D721Med (cell line): Measurements from ENCODE around the gene CCR6.

Experiments used
- DNase-seq: peaks from one replicate; pipeline ENCODE4 v3.0.0; 2011; ENCODE audit warnings: low spot score; ENCODE audit not compliant: insufficient read length
- FAIRE-seq: peaks from 2 replicates; lab custom pipeline; 2011; peaks lifted over from hg19 to GRCh38; lab: Jason Lieb, UNC
- TF ChIP-seq, protein P1 (sequence below): IDR thresholded peaks from 2 replicates; pipeline ENCODE4 v1.5.1; 2012; ENCODE audit warnings: mild to moderate bottlenecking, control low read depth; ENCODE audit not compliant: insufficient read depth; ENCODE audit errors: missing control alignments

CCR6 gene

DNA sequence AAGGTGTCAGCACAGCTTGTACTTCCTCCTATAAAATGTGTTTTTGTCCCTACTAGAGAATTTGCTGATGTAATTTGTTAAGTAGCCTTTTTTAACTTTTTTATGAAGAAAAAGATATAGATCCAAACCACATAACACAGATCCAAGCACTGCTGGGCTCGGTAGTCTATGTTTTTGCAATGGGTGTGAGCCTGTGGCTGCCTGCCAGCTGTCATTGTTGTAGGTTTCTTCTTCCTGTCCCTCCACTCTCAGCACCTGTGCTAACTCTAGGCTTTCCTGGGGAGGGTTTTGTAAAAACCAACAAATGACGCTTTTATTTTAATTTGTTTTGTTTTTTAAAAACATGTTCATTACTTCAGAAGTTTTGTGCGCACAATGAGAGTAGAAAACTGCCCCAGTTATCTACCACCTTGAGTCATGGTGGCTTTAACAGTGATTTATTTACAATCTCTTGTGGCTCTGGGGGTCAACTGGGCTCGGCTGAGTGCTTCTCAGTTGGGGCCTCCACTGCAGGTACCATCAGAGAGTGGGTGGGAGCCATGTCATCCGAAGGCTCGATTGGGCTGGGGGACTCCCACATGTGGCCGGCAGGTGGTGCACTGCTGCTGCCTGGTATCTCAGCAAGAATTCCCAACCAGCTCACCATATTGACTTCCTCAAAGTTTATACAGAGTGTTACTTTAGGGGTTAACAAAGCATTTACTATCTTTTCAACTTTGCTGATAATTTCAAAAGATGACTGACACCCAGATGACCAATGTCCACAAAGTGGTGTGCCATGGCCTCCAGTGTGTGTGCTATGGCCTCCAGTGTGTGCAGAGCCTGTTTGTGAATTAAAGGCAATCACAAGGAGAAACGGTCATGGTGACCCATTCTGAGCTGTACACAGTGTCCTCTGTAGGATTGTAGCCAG is 3.0 kb upstream of the CCR6 start:
- TF ChIP-seq, protein P1, sequence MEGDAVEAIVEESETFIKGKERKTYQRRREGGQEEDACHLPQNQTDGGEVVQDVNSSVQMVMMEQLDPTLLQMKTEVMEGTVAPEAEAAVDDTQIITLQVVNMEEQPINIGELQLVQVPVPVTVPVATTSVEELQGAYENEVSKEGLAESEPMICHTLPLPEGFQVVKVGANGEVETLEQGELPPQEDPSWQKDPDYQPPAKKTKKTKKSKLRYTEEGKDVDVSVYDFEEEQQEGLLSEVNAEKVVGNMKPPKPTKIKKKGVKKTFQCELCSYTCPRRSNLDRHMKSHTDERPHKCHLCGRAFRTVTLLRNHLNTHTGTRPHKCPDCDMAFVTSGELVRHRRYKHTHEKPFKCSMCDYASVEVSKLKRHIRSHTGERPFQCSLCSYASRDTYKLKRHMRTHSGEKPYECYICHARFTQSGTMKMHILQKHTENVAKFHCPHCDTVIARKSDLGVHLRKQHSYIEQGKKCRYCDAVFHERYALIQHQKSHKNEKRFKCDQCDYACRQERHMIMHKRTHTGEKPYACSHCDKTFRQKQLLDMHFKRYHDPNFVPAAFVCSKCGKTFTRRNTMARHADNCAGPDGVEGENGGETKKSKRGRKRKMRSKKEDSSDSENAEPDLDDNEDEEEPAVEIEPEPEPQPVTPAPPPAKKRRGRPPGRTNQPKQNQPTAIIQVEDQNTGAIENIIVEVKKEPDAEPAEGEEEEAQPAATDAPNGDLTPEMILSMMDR = no peak
- DNase-seq (no peak), FAIRE-seq (no peak)

DNA sequence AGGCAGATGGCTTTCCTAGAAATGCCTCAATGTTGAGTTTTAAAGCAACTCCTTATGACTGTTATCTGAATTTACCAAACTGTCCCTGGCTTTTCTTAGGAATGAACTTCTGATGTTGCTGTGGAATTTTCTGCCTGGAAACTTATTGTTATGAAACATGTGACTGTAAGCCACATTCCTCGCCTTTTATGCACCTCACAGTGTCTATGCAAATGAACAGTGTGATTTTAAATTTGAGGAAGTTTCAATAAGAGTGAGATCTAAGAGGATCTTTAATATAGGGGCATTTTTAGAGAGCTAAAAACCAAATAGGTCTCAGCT is 2.4 kb upstream of the CCR6 start:
- no peak for DNase-seq
- TF ChIP-seq, protein P1 = no peak
- FAIRE-seq = no peak

DNA sequence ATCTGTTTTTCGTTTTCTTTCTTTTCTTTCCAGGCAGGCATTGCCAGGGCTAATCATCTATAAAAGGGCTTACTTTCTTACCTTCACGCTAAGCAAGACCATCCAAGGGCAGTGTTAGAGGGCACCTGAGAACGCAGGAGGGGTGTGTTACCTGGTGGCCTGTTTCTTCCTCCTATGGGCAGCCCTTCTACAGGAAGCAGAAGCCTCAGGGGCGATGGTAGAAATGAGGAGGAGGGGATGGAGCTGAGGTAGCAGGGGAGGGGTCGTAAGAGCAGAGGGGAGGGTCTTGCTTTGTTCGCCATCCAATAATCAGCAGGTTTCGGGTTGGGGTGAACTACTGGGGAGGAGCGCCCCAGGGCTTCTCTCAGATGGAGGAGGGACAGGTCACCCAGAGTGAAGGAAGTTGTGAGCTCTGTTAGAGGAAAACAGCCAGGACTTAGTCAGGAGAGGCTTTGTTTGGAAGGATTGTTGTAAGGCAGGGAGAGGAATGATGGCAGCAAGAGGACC is 1.5 kb upstream of the CCR6 start:
- FAIRE-seq (no peak), DNase-seq (no peak)
- TF ChIP-seq, protein P1 = no peak

DNA sequence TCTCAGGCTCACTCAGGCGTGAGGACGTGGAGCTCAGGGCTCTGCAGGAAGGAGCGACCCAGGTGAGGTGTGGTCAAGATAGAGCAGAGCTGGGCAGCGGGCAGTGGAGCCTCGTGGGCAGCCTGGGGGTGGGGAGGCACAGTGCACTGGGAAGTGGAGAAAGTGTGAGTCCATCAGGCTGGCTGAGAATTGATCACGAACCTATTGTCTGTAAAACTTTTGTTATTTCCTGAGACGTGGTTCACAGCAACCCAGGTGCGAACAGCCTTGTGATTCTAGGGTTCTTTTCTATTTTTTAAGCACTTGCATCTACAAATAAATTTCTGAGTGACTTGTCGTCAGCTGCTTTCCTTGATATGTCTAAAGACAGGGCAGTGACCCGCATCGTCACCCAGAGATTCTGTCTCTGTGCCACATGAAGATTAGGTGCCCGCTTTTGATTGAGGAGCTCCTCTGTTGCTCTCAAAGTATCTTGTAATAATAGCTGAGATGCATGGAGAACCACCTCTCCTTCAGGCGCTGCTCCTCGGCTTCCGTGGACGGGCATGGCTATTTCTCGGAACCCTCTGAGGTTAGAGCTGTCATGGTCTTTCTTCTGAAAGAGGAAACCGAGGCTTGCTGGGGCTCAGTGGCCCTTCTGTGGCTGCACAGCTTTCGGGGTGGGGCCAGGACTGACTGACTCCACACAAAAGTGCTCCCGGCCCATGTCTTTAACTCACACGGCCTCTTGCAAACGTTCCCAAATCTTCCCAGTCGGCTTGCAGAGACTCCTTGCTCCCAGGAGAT is 662 bp upstream of the CCR6 start:
- DNase-seq = no peak
- TF ChIP-seq, protein P1 = no peak
- FAIRE-seq = no peak

DNA sequence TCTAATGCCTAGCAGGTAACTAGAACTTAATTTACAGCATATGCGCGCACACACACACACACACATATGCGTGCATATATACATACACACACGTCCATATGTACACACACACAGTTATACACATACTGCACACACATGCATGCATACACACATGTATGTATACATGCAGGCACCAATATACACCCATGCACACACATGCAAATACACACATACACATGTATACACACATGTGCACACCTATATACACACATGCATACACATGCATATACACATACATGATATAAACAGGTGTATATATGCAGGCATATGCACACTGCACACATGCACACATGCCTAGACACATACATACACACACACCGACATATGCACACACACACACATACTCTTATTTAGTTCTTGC is 1.9 kb downstream of the CCR6 start:
- TF ChIP-seq, protein P1 = no peak
- FAIRE-seq (no peak), DNase-seq (no peak)

DNA sequence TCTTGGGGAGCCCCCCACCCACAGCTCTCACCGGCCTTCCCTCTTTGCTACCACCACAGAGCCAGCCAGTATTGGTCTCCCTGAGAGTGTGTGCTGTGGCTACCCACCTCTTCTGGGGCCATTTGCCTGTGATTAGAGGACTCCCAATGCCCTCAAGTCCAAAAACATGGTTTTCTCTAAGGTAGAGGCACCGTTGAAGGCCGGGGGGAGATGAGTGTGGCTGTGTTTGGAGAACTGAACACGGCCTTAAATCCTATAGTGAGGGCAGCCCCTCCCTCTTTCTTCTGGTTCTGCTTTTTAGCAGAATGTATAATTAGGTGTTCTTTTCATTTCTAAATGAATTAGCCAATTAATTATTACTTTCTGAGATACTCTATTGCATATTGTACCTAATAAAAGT is 2.5 kb downstream of the CCR6 start:
- FAIRE-seq (no peak), DNase-seq (no peak)
- TF ChIP-seq, protein P1 = no peak

DNA sequence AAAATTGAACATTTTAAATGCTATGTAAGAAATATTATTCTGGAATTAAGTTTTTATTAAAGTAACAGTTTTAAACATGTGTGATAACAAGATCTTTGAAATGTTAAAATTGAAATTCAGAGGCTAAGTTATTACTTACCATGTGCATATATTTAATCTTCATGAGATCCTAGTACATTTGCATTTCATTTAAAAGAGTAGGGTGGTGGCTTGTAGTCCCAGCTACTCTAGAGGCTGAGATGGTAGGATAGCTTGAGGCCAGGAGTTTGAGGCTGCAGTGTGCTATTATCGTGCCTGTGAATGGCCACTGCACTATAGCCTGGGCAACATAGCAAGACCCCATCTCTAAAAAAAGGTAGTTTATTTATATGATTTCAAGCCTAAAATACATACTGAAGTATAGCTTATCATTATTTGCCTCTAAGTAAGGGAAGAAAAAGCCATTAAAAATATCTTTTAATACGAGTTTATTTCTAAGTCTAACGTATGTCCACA is 3.0 kb downstream of the CCR6 start:
- no peak for FAIRE-seq
- no peak for DNase-seq
- TF ChIP-seq, protein P1 = no peak
